ENCODE results near the gene TMEM8B.

Gene TMEM8B

DNA sequence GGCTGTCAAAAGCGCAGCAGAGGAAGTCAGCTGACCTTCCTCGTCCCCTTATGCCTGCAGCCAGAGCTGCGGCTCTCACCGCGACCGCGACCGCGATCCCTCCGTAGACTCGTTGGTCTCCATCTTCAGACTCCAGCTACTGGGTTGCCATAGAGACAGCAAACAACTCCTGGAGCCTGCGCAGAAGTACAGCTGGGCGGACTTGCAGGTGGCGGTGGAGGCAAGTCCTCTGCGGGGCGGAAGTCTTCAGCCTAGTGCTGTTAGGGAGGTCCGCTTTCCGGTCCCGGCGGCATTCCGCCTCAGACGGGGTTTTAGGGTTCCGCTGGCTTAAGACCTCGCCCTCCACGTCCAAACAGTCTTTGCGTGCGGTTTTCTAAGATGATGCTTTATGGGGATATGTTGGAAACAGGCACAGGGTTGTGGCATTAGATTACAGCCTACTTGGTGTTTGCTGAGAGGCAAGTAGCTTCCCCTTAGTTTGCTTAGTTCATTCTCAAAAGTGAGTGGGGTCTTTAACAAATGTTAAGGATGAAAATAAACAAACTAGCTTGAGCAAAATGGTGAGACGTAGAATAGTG, 16.9 kb upstream of the TMEM8B start, which contains the start of gene SPAG8:
Gene SPAG8, minus strand, starts transcription at position 238 of the 578 bp plus-strand sequence. Its CDS starts 115 bp downstream, at position 123.
- Histone ChIP-seq H3K4me1 (ENCODE audit: control insufficient read depth, insufficient read depth, low read length) (peaks cover 8% of the 10 kb centered on the region), H3K9ac (ENCODE audit: low read depth, low read length) (no peak within 1 kb of the TSS), H3K27ac (ENCODE audit: low read depth, low read length) (no peak within 1 kb of the TSS), H3K36me3 (ENCODE audit: control insufficient read depth, insufficient read depth, low read length) (peaks cover 14% of the 10 kb centered on the region; the same call in 1 of the 2 replicates), H3K9me3 (ENCODE audit: control insufficient read depth, insufficient read depth, low read length) (no peaks in the 10 kb centered on the region), H3K4me3 (ENCODE audit: low read depth, low read length) (peak within 1 kb of the TSS; percentile 60), H3K27me3 (ENCODE audit: control insufficient read depth, insufficient read depth, low read length) (no peaks in the 10 kb centered on the region)

DNA sequence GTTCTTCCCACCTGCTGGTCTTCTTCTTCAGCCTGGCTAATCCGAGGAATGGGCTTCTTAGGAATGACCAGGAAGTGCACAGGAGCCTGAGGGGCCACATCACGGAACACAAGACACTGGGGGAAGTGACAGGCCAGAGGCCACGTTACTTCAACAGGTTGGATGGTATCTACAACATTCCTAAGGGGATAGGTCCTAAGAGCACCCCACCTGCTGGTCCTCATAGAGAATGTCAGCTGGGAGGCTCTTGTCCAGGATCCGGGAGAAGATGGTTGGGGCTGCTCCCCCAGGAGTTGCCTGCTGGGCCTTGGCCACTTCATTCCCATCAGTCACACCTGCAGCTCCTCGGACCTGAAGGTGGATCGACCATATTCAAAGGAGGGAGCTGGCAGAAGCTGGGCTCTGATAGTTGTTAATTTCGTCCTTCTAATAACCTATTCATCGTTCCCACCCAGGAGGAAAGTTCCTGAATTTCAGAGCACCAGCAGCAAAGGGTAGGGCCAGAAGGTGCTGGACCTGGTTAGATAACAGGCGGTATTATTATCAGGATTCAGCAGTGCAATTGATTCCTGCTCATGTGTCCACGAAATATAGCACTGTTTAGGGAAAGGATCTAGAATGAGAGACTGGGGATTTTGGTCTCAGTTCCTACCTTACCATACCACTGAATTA, 15.5 kb upstream of the TMEM8B start:
- H3K36me3 ChIP-seq (ENCODE audit: control insufficient read depth, insufficient read depth, low read length), result peaks cover 7% of the 10 kb centered on the region; the same call in 1 of the 2 replicates
- peak overlapping the region; percentile 93 for H3K27ac ChIP-seq (ENCODE audit: low read depth, low read length)
- peaks cover 8% of the 10 kb centered on the region for H3K4me1 ChIP-seq (ENCODE audit: control insufficient read depth, insufficient read depth, low read length)
- H3K4me3 ChIP-seq (ENCODE audit: low read depth, low read length), result peak overlapping the region; percentile 78
- H3K9me3 ChIP-seq (ENCODE audit: control insufficient read depth, insufficient read depth, low read length), result no peaks in the 10 kb centered on the region
- H3K9ac ChIP-seq (ENCODE audit: low read depth, low read length), result no peak overlapping the region
- no peaks in the 10 kb centered on the region for H3K27me3 ChIP-seq (ENCODE audit: control insufficient read depth, insufficient read depth, low read length)

GRCh38 chr9:35814106-35814840, 14.8 kb upstream of the TMEM8B start:
- H3K4me1 ChIP-seq (ENCODE audit: control insufficient read depth, insufficient read depth, low read length), result peaks cover 8% of the 10 kb centered on the region
- H3K27me3 ChIP-seq (ENCODE audit: control insufficient read depth, insufficient read depth, low read length), result no peaks in the 10 kb centered on the region
- H3K9me3 ChIP-seq (ENCODE audit: control insufficient read depth, insufficient read depth, low read length), result no peaks in the 10 kb centered on the region
- peak overlapping the region; percentile 78 for H3K4me3 ChIP-seq (ENCODE audit: low read depth, low read length)
- peak overlapping the region; percentile 74 for H3K9ac ChIP-seq (ENCODE audit: low read depth, low read length)
- peak overlapping the region; percentile 93 for H3K27ac ChIP-seq (ENCODE audit: low read depth, low read length)
- H3K36me3 ChIP-seq (ENCODE audit: control insufficient read depth, insufficient read depth, low read length), result peaks cover 1% of the 10 kb centered on the region; the same call in 1 of the 2 replicates

DNA sequence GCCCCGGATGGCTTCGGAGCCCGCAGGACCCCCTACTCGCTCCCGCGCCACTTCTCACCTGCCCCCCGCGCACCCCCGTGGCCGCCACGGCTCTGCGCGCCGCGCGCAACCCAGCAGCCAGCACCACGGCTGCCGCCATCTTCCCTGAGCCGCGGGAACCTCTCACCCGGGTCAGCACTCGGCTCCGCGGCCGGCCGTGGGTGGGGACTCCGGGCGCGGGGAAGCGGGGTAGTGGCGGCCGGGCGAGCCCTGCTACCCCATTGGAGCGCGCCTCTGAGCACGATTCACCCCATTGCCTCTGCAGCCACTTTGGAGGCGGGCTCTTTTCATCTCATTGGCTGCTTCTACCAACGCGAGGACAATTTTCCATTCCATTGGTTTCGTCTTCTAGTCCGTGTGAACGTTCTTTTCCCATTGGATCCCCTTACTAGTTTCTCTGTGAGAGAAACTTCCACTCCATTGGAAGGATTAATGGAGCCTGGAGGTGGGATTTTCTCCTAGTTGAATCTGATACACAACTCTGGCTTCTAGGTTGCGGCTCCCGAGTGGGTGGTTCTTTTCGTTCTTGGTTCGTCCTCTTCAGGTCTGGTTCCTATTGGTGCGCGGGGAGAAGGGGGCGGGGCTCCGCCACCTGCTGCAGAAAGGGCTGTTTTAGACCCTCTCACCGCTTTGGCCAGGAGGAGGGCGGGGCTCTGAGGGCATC, 14.0 kb upstream of the TMEM8B start, which contains the start of gene HINT2:
Gene HINT2, minus strand, starts transcription at position 202 of the 703 bp plus-strand sequence. Its CDS starts 63 bp downstream, at position 139.
- no peaks in the 10 kb centered on the region for H3K9me3 ChIP-seq (ENCODE audit: control insufficient read depth, insufficient read depth, low read length)
- peaks cover 8% of the 10 kb centered on the region for H3K4me1 ChIP-seq (ENCODE audit: control insufficient read depth, insufficient read depth, low read length)
- H3K27me3 ChIP-seq (ENCODE audit: control insufficient read depth, insufficient read depth, low read length), result no peaks in the 10 kb centered on the region
- peak within 1 kb of the TSS; percentile 78 for H3K4me3 ChIP-seq (ENCODE audit: low read depth, low read length)
- H3K27ac ChIP-seq (ENCODE audit: low read depth, low read length), result peak within 1 kb of the TSS; percentile 93
- H3K36me3 ChIP-seq (ENCODE audit: control insufficient read depth, insufficient read depth, low read length), result no peaks in the 10 kb centered on the region
- peak within 1 kb of the TSS; percentile 74 for H3K9ac ChIP-seq (ENCODE audit: low read depth, low read length)

DNA sequence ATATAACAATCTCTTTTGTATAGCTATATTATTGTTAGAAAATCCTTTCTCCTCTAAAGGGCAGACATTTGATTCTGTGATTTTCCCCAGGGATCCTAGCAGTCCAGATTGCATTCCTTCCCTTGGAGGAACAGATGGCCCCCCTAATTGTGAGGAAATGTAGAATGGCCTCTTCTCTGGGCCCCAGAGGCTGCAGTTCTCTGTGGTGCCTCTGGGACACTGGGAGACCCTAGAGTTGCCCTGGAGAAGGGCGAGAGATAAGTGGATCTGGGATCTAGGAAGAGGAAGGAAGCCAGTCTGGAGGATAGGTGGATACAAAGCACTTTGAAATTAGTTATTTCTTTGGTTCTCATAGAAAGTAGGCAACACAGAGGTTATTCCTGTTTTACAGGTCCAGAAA, 12.3 kb upstream of the TMEM8B start:
- Histone ChIP-seq H3K4me3 (ENCODE audit: low read depth, low read length) (no peak overlapping the region), H3K9ac (ENCODE audit: low read depth, low read length) (no peak overlapping the region), H3K9me3 (ENCODE audit: control insufficient read depth, insufficient read depth, low read length) (no peaks in the 10 kb centered on the region), H3K36me3 (ENCODE audit: control insufficient read depth, insufficient read depth, low read length) (no peaks in the 10 kb centered on the region), H3K4me1 (ENCODE audit: control insufficient read depth, insufficient read depth, low read length) (peaks cover 8% of the 10 kb centered on the region), H3K27ac (ENCODE audit: low read depth, low read length) (no peak overlapping the region), H3K27me3 (ENCODE audit: control insufficient read depth, insufficient read depth, low read length) (no peaks in the 10 kb centered on the region)

DNA sequence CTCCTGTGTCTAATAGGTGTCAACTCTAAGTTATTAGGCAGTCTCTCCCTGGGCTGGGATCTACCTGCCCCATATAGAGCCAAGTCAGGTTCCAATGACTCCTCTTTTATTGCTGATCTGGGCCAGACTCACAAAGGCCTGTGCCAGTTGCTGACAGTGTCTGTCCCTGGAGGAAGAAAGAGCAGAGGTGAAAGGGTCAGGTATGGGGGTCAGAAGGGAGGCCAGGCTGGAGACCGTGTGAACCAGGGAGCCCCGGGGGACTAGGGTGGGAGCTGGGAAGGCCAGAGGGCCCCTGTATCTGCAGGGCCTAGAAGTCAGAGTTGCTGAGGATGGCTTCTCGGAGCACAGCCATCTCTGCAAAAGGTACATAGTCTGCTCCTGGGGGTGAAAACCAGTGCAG, 10.7 kb upstream of the TMEM8B start:
- Histone ChIP-seq H3K9ac (ENCODE audit: low read depth, low read length) (no peak overlapping the region), H3K4me3 (ENCODE audit: low read depth, low read length) (no peak overlapping the region), H3K27ac (ENCODE audit: low read depth, low read length) (no peak overlapping the region), H3K9me3 (ENCODE audit: control insufficient read depth, insufficient read depth, low read length) (no peaks in the 10 kb centered on the region), H3K36me3 (ENCODE audit: control insufficient read depth, insufficient read depth, low read length) (no peaks in the 10 kb centered on the region), H3K27me3 (ENCODE audit: control insufficient read depth, insufficient read depth, low read length) (no peaks in the 10 kb centered on the region), H3K4me1 (ENCODE audit: control insufficient read depth, insufficient read depth, low read length) (peaks cover 16% of the 10 kb centered on the region)

- no peak overlapping the region for H3K4me3 ChIP-seq (ENCODE audit: low read depth, low read length)
- no peak overlapping the region for H3K9ac ChIP-seq (ENCODE audit: low read depth, low read length)
- H3K27ac ChIP-seq (ENCODE audit: low read depth, low read length), result no peak overlapping the region
- H3K4me1 ChIP-seq (ENCODE audit: control insufficient read depth, insufficient read depth, low read length), result peaks cover 11% of the 10 kb centered on the region; the same call in 1 of the 2 replicates
- H3K27me3 ChIP-seq (ENCODE audit: control insufficient read depth, insufficient read depth, low read length), result no peaks in the 10 kb centered on the region
- no peaks in the 10 kb centered on the region for H3K9me3 ChIP-seq (ENCODE audit: control insufficient read depth, insufficient read depth, low read length)
- no peaks in the 10 kb centered on the region for H3K36me3 ChIP-seq (ENCODE audit: control insufficient read depth, insufficient read depth, low read length)
These were observed 9.0 kb upstream of the TMEM8B start for GRCh38 chr9:35820076-35820475.

GRCh38 chr9:35822926-35823325, 6.1 kb upstream of the TMEM8B start:
- peaks cover 15% of the 10 kb centered on the region; the same call in 1 of the 2 replicates for H3K4me1 ChIP-seq (ENCODE audit: control insufficient read depth, insufficient read depth, low read length)
- no peak overlapping the region for H3K27ac ChIP-seq (ENCODE audit: low read depth, low read length)
- no peak overlapping the region for H3K9ac ChIP-seq (ENCODE audit: low read depth, low read length)
- H3K9me3 ChIP-seq (ENCODE audit: control insufficient read depth, insufficient read depth, low read length), result no peaks in the 10 kb centered on the region
- H3K36me3 ChIP-seq (ENCODE audit: control insufficient read depth, insufficient read depth, low read length), result no peaks in the 10 kb centered on the region
- no peak overlapping the region for H3K4me3 ChIP-seq (ENCODE audit: low read depth, low read length)
- no peaks in the 10 kb centered on the region for H3K27me3 ChIP-seq (ENCODE audit: control insufficient read depth, insufficient read depth, low read length)

GRCh38 chr9:35826071-35826701, 2.8 kb upstream of the TMEM8B start:
- Histone ChIP-seq H3K9ac (ENCODE audit: low read depth, low read length) (no peak overlapping the region), H3K4me3 (ENCODE audit: low read depth, low read length) (no peak overlapping the region), H3K36me3 (ENCODE audit: control insufficient read depth, insufficient read depth, low read length) (no peaks in the 10 kb centered on the region), H3K27ac (ENCODE audit: low read depth, low read length) (no peak overlapping the region), H3K27me3 (ENCODE audit: control insufficient read depth, insufficient read depth, low read length) (no peaks in the 10 kb centered on the region), H3K4me1 (ENCODE audit: control insufficient read depth, insufficient read depth, low read length) (peaks cover 19% of the 10 kb centered on the region; the same call in 1 of the 2 replicates), H3K9me3 (ENCODE audit: control insufficient read depth, insufficient read depth, low read length) (no peaks in the 10 kb centered on the region)

DNA sequence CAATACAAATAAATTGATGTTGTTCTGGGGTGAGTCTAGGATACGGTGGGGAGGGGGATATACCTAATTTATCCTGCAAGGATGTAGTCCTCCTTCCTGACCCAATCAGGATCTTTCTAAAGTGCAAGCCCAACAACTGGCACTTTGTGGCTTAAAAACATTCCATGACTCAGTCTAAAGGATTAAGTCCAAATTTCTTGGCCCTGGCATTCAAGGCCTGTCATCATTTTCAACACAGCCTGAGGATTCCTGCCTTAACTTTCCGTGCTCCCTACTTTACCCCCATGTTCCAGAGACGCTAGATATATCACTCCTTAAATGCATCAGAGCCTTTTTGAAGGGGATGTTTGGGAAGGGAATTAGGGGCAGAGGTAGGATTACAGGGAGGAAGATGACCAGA, 1.5 kb upstream of the TMEM8B start:
- Histone ChIP-seq H3K36me3 (ENCODE audit: control insufficient read depth, insufficient read depth, low read length) (no peaks in the 10 kb centered on the region), H3K4me3 (ENCODE audit: low read depth, low read length) (no peak overlapping the region), H3K9me3 (ENCODE audit: control insufficient read depth, insufficient read depth, low read length) (no peaks in the 10 kb centered on the region), H3K4me1 (ENCODE audit: control insufficient read depth, insufficient read depth, low read length) (peaks cover 19% of the 10 kb centered on the region; the same call in 1 of the 2 replicates), H3K27ac (ENCODE audit: low read depth, low read length) (no peak overlapping the region), H3K9ac (ENCODE audit: low read depth, low read length) (no peak overlapping the region), H3K27me3 (ENCODE audit: control insufficient read depth, insufficient read depth, low read length) (no peaks in the 10 kb centered on the region)

All from HUES48 (cell line).